Neural cell (in vitro differentiated cells): Measurements from ENCODE around the gene TMED6. TPM values are rescaled to one million over a fixed set of nuclear protein-coding genes. Genes with fewer than 3 reads are reported as not detected.

Experiments used
- H2AFZ ChIP-seq: fragments of 200-600, 300-800 bp; sonication (generic), shearing (Covaris generic); 2 replicates; pipeline ENCODE4 v1.6.0; 2014; ENCODE audit warnings: low read depth, mild to moderate bottlenecking, antibody characterized with exemption, low read length, moderate library complexity
- H3F3A ChIP-seq: fragments of 200-600 bp; shearing (Covaris generic); 2 replicates; pipeline ENCODE4 v1.6.1; 2016; ENCODE audit warnings: mild to moderate bottlenecking, moderate library complexity, mixed read lengths, antibody characterized with exemption, low read length; ENCODE audit not compliant: insufficient read depth, poor library complexity, severe bottlenecking
- H3K27ac ChIP-seq: fragments of 200-600, 300-800 bp; sonication (generic), shearing (Covaris generic); 2 replicates; pipeline ENCODE4 v1.5.1; 2014; ENCODE audit warnings: mild to moderate bottlenecking, low read length, moderate library complexity
- H3K27me3 ChIP-seq: fragments of 300-800, 200-600 bp; sonication (generic), shearing (Covaris generic); 2 replicates; pipeline ENCODE4 v1.6.0; 2014; ENCODE audit warnings: mild to moderate bottlenecking, low read depth, low read length, moderate library complexity; ENCODE audit not compliant: insufficient read depth
- H3K36me3 ChIP-seq: fragments of 300-800, 200-600 bp; sonication (generic), shearing (Covaris generic); 2 replicates; pipeline ENCODE4 v1.5.1; 2014; ENCODE audit warnings: mild to moderate bottlenecking, antibody characterized with exemption, low read length, moderate library complexity; ENCODE audit not compliant: insufficient read depth
- H3K4me2 ChIP-seq: fragments of 300-800, 200-600 bp; sonication (generic), shearing (Covaris generic); 2 replicates; pipeline ENCODE4 v1.6.0; 2014; ENCODE audit warnings: mild to moderate bottlenecking, low read length
- H3K4me3 ChIP-seq: fragments of 300-800, 200-600 bp; sonication (generic), shearing (Covaris generic); 2 replicates; pipeline ENCODE4 v1.5.1; 2014; ENCODE audit warnings: mild to moderate bottlenecking, low read length, moderate library complexity
- H3K79me2 ChIP-seq: fragments of 200-600 bp; shearing (Covaris generic); replicated peaks from 2 replicates; pipeline ENCODE4 v1.6.0; 2014; ENCODE audit warnings: mild to moderate bottlenecking, low read length, moderate library complexity; ENCODE audit not compliant: insufficient read depth
- H3K9ac ChIP-seq: fragments of 300-800, 200-600 bp; sonication (generic), shearing (Covaris generic); 2 replicates; pipeline ENCODE4 v1.6.1; 2016; ENCODE audit warnings: mild to moderate bottlenecking, low read length, mixed read lengths
- H3K9me2 ChIP-seq: fragments of 200-600 bp; shearing (Covaris generic); 2 replicates; pipeline ENCODE4 v1.6.1; 2016; ENCODE audit warnings: mild to moderate bottlenecking, low read length, mixed read lengths; ENCODE audit not compliant: insufficient read depth
- H3K9me3 ChIP-seq: fragments of 200-600, 300-800 bp; sonication (generic), shearing (Covaris generic); 2 replicates; pipeline ENCODE4 v1.6.1; 2016; ENCODE audit warnings: mild to moderate bottlenecking, mixed run types, low read length, moderate library complexity, mixed read lengths
- H4K20me1 ChIP-seq: fragments of 200-600 bp; shearing (Covaris generic); 2 replicates; pipeline ENCODE4 v1.6.1; 2016; ENCODE audit warnings: mild to moderate bottlenecking, mixed run types; ENCODE audit not compliant: insufficient read depth
- EP300 ChIP-seq: fragments of 450-650 bp; conservative IDR thresholded peaks from 2 replicates; pipeline ENCODE4 v1.6.1; 2014; ENCODE audit warnings: antibody characterized with exemption, mild to moderate bottlenecking, moderate library complexity; ENCODE audit not compliant: poor library complexity, severe bottlenecking
- EZH2 ChIP-seq: fragments of 200-600, 300-800 bp; shearing (Covaris generic), sonication (generic); IDR thresholded peaks from 2 replicates; pipeline ENCODE4 v1.6.1; 2014; ENCODE audit warnings: antibody characterized with exemption, low read length, borderline replicate concordance, mild to moderate bottlenecking; ENCODE audit not compliant: insufficient read depth, poor library complexity, severe bottlenecking
- MXI1 ChIP-seq: fragments of 450-650 bp; conservative IDR thresholded peaks from 2 replicates; pipeline ENCODE4 v1.6.1; 2014; ENCODE audit warnings: antibody characterized with exemption, mild to moderate bottlenecking; ENCODE audit not compliant: poor library complexity, severe bottlenecking
- POLR2AphosphoS5 ChIP-seq: IDR thresholded peaks from 2 replicates; pipeline ENCODE4 v1.6.1; 2012
- RAD21 ChIP-seq: fragments of 450-650 bp; conservative IDR thresholded peaks from 2 replicates; pipeline ENCODE4 v1.6.1; 2014; ENCODE audit warnings: antibody characterized with exemption, mild to moderate bottlenecking, moderate library complexity
- SMC3 ChIP-seq: fragments of 450-650 bp; conservative IDR thresholded peaks from 2 replicates; pipeline ENCODE4 v1.6.1; 2014; ENCODE audit warnings: antibody characterized with exemption, mild to moderate bottlenecking, moderate library complexity; ENCODE audit not compliant: poor library complexity
- TAF1 ChIP-seq: IDR thresholded peaks from 2 replicates; pipeline ENCODE4 v1.6.1; 2012; ENCODE audit warnings: low read depth
- polyA plus RNA-seq: library from polyadenylated mRNA; depleted of rRNA; stranded (reverse); fragments of >200 nt; gene quantifications from 2 replicates; pipeline ENCODE4 v1.2.3, GENCODE V29; 2014
- TF ChIP-seq, protein P1 (sequence below): fragments of 450-650 bp; IDR thresholded peaks from 2 replicates; pipeline ENCODE4 v1.5.1; 2014; ENCODE audit warnings: antibody characterized with exemption, mild to moderate bottlenecking, moderate library complexity; ENCODE audit not compliant: poor library complexity, severe bottlenecking
- TF ChIP-seq, protein P2 (sequence below): IDR thresholded peaks from 2 replicates; pipeline ENCODE4 v1.6.1; 2012; ENCODE audit warnings: borderline replicate concordance

The TMED6 gene
- polyA plus RNA-seq, 1 donor from 2014 or later, result not detected

DNA sequence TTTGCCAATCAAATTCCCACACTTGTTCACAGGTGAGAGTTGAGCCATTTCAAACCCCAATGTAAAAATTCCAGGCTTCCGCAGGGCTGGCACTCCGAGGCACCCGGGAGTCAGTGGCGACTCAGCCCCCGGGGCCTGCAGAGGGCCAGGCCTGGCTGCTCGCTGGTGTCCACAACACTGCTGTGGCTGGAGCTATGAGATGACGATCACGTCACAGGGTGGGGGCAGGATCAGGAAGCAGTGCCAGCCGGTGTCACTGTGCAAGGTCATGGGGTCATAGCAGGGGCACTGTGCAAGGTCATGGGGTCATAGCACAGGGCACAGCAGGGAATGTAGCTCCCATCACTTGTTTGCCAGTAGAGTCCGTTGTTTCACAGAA, 32.7 kb downstream of the TMED6 start:
- no peak overlapping the region for H3K4me2 ChIP-seq
- H3K9me3 ChIP-seq, result no peaks in the 10 kb centered on the region
- no peak overlapping the region for H2AFZ ChIP-seq
- H3K4me3 ChIP-seq, result no peak overlapping the region
- no peaks in the 10 kb centered on the region for H4K20me1 ChIP-seq
- TF ChIP-seq, protein P1, sequence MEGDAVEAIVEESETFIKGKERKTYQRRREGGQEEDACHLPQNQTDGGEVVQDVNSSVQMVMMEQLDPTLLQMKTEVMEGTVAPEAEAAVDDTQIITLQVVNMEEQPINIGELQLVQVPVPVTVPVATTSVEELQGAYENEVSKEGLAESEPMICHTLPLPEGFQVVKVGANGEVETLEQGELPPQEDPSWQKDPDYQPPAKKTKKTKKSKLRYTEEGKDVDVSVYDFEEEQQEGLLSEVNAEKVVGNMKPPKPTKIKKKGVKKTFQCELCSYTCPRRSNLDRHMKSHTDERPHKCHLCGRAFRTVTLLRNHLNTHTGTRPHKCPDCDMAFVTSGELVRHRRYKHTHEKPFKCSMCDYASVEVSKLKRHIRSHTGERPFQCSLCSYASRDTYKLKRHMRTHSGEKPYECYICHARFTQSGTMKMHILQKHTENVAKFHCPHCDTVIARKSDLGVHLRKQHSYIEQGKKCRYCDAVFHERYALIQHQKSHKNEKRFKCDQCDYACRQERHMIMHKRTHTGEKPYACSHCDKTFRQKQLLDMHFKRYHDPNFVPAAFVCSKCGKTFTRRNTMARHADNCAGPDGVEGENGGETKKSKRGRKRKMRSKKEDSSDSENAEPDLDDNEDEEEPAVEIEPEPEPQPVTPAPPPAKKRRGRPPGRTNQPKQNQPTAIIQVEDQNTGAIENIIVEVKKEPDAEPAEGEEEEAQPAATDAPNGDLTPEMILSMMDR, result no peak
- TF ChIP-seq SMC3 (no peak), MXI1 (no peak), EZH2 (no peak), POLR2AphosphoS5 (no peak), TAF1 (no peak), EP300 (no peak), RAD21 (no peak)
- TF ChIP-seq, protein P2, sequence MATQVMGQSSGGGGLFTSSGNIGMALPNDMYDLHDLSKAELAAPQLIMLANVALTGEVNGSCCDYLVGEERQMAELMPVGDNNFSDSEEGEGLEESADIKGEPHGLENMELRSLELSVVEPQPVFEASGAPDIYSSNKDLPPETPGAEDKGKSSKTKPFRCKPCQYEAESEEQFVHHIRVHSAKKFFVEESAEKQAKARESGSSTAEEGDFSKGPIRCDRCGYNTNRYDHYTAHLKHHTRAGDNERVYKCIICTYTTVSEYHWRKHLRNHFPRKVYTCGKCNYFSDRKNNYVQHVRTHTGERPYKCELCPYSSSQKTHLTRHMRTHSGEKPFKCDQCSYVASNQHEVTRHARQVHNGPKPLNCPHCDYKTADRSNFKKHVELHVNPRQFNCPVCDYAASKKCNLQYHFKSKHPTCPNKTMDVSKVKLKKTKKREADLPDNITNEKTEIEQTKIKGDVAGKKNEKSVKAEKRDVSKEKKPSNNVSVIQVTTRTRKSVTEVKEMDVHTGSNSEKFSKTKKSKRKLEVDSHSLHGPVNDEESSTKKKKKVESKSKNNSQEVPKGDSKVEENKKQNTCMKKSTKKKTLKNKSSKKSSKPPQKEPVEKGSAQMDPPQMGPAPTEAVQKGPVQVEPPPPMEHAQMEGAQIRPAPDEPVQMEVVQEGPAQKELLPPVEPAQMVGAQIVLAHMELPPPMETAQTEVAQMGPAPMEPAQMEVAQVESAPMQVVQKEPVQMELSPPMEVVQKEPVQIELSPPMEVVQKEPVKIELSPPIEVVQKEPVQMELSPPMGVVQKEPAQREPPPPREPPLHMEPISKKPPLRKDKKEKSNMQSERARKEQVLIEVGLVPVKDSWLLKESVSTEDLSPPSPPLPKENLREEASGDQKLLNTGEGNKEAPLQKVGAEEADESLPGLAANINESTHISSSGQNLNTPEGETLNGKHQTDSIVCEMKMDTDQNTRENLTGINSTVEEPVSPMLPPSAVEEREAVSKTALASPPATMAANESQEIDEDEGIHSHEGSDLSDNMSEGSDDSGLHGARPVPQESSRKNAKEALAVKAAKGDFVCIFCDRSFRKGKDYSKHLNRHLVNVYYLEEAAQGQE, result no peak
- H3F3A ChIP-seq, result no peaks in the 10 kb centered on the region
- H3K27me3 ChIP-seq, result no peaks in the 10 kb centered on the region
- H3K9ac ChIP-seq, result no peak overlapping the region
- peaks cover 7% of the 10 kb centered on the region for H3K36me3 ChIP-seq
- H3K79me2 ChIP-seq, result no peaks in the 10 kb centered on the region
- no peaks in the 10 kb centered on the region for H3K9me2 ChIP-seq
- H3K27ac ChIP-seq, result no peak overlapping the region

DNA sequence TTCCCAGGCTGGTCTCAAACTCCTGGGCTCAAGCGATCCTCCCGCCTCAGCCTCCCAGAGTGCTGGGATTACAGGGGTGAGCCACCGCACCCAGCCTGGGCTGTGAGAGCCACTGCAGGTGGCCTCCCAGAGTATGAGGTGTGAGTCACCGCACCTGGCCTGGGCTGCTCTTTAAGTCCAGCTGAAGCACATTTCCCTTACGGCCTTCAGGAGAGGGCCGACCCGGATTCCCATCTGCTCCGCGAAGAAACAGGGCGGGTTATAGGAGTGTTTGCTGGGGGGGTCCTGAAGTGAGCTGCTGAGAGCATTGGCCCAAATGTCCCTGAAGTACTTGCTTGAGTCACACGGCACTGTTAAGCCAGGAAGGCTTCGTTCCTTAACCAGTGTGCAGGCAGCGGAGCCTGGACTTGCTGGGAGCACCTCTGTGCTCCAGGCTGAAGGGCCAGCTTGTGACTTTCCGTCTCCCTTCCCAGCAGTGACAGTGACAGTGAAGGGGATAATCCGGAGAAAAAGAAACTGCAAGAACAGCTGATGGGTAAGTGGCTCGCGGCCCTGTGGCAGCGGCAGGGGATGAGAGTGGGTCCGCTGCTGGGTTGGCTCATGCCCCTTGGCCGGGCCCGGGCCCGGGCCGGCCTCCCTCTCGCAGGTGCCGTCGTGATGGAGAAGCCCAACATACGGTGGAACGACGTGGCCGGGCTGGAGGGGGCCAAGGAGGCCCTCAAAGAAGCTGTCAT, 33.2 kb downstream of the TMED6 start:
- Histone ChIP-seq H2AFZ (no peak overlapping the region), H3K9ac (no peak overlapping the region), H3F3A (no peaks in the 10 kb centered on the region), H3K79me2 (peaks cover 3% of the 10 kb centered on the region), H3K36me3 (peaks cover 7% of the 10 kb centered on the region), H3K27ac (no peak overlapping the region), H3K9me2 (no peaks in the 10 kb centered on the region), H3K27me3 (no peaks in the 10 kb centered on the region), H3K9me3 (no peaks in the 10 kb centered on the region), H3K4me3 (no peak overlapping the region), H3K4me2 (no peak overlapping the region), H4K20me1 (no peaks in the 10 kb centered on the region)
- TF ChIP-seq SMC3, result no peak

DNA sequence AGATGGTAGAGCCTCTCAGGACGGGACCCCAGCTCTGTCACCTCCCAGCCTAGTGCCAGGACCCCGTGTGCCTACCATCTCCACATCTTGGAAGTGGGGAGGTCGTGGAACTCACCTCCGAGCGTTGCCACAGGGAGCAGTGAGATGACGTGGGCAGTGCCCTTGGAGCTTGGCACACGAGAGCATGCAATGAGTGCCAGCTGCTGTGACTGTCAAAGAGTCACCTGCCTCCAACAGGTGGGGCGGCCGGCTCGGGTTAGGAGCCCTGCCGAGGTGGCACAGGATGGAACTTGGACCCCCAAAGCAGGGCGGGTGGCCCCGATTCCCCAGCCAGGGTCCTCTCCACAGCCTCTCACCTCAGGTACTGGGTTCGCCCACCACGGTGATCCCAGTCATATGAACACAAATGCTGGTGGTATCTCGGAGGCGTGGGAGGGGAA, 35.0 kb downstream of the TMED6 start:
- Histone ChIP-seq H3K27ac (no peak overlapping the region), H3K4me2 (no peak overlapping the region)

More for the DNA sequence above, 35.0 kb downstream of the TMED6 start:
- Histone ChIP-seq H3K36me3 (peaks cover 7% of the 10 kb centered on the region), H3K9me2 (no peaks in the 10 kb centered on the region), H3K79me2 (peaks cover 19% of the 10 kb centered on the region), H2AFZ (no peak overlapping the region), H3F3A (no peaks in the 10 kb centered on the region), H4K20me1 (no peaks in the 10 kb centered on the region), H3K9ac (no peak overlapping the region), H3K4me3 (no peak overlapping the region), H3K27me3 (no peaks in the 10 kb centered on the region), H3K9me3 (no peaks in the 10 kb centered on the region)
- TF ChIP-seq EZH2 (no peak), EP300 (no peak), POLR2AphosphoS5 (no peak), SMC3 (no peak), TAF1 (no peak), RAD21 (no peak), MXI1 (no peak)
- TF ChIP-seq, protein P2, result no peak
- TF ChIP-seq, protein P1, result no peak
